Lung microvascular endothelial cell (primary cell): Measurements from ENCODE around the gene PTPN3. TPM values are rescaled to one million over a fixed set of nuclear protein-coding genes. Genes with fewer than 3 reads are reported as not detected.
"Not testable (repeated sequence)": the region's sequence is repeated elsewhere in the genome, so short reads cannot be mapped to it uniquely, and the experiment has no call there.

ENCODE experiments used
- DNase-seq, 2 donors: peaks; one replicate each; pipeline versions ENCODE4 v3.0.0 to v3.0.0-alpha.2; 2010; ENCODE audit warnings: low read depth in 2 of 2
- total RNA-seq: library from RNA; depleted of rRNA; stranded (reverse); fragments of >200 nt; gene quantifications from 2 replicates; pipeline ENCODE4 v1.2.1, GENCODE V29; 2014

PTPN3 gene
- total RNA-seq, 1 donor from 2014 or later = 2.6 TPM

- DNase-seq = no peak
These were observed 98.8 kb downstream of the PTPN3 start for GRCh38 chr9:109399258-109399767.

- DNase-seq = no peak
These were observed 106.9 kb downstream of the PTPN3 start for GRCh38 chr9:109391176-109391575.

GRCh38 chr9:109387856-109388255 is 110.3 kb downstream of the PTPN3 start:
- no peak for DNase-seq

- DNase-seq = no peak
These were observed 110.9 kb downstream of the PTPN3 start for GRCh38 chr9:109387206-109387605.

- no peak for DNase-seq
These were observed 112.6 kb downstream of the PTPN3 start for GRCh38 chr9:109385499-109385898.

GRCh38 chr9:109383947-109384346 is 114.2 kb downstream of the PTPN3 start:
- DNase-seq = no peak

GRCh38 chr9:109383356-109383755 is 114.8 kb downstream of the PTPN3 start:
- DNase-seq = no peak

- no peak for DNase-seq
These were observed 115.5 kb downstream of the PTPN3 start for GRCh38 chr9:109382585-109382984.

- DNase-seq = no peak
These were observed 115.9 kb downstream of the PTPN3 start for GRCh38 chr9:109382182-109382581.

GRCh38 chr9:109381011-109381729 is 116.9 kb downstream of the PTPN3 start:
- DNase-seq = no peak

- DNase-seq = no peak
These were observed 118.6 kb downstream of the PTPN3 start for GRCh38 chr9:109379513-109379912.

GRCh38 chr9:109378316-109378715 is 119.8 kb downstream of the PTPN3 start:
- DNase-seq = no peak

GRCh38 chr9:109372246-109372645 is 125.9 kb downstream of the PTPN3 start:
- no peak for DNase-seq

GRCh38 chr9:109371374-109371773 is 126.7 kb downstream of the PTPN3 start:
- DNase-seq = no peak

- DNase-seq = no peak
These were observed 128.8 kb downstream of the PTPN3 start for GRCh38 chr9:109369285-109369684.

GRCh38 chr9:109360771-109361170 is 137.3 kb downstream of the PTPN3 start:
- no peak for DNase-seq

GRCh38 chr9:109358968-109359603 is 139.0 kb downstream of the PTPN3 start:
- DNase-seq = not testable (repeated sequence)

- no peak for DNase-seq
These were observed 142.4 kb downstream of the PTPN3 start for GRCh38 chr9:109355564-109356297.

GRCh38 chr9:109354190-109354589 is 143.9 kb downstream of the PTPN3 start:
- DNase-seq = no peak

GRCh38 chr9:109351032-109351431 is 147.1 kb downstream of the PTPN3 start:
- DNase-seq = no peak

- DNase-seq = no peak
These were observed 148.7 kb downstream of the PTPN3 start for GRCh38 chr9:109349421-109349846.

- no peak for DNase-seq
These were observed 151.2 kb downstream of the PTPN3 start for GRCh38 chr9:109346904-109347303.
